Thyroid gland (tissue), 4 donors: ENCODE data around the gene CNOT1.

Experiments
- POLR2A ChIP-seq, 2 donors: fragments of 450-650 bp; IDR thresholded peaks; one replicate each; pipeline ENCODE4 v1.6.1; 2017; ENCODE audit warnings: antibody characterized with exemption in 2 of 2, mild to moderate bottlenecking in 2 of 2, moderate library complexity in 1 of 2
- TF ChIP-seq, protein P1 (sequence below), 6 experiments: fragments of 200-600 bp in 3 of 6; fragments of 450-650 bp in 3 of 6; sonication (generic) in 3 of 6; IDR thresholded peaks; one replicate each; pipeline ENCODE4 v1.5.1; 2016 to 2019; ENCODE audit warnings: antibody characterized with exemption in 6 of 6, mild to moderate bottlenecking in 2 of 6, inconsistent platforms in 1 of 6, moderate library complexity in 1 of 6

DNA sequence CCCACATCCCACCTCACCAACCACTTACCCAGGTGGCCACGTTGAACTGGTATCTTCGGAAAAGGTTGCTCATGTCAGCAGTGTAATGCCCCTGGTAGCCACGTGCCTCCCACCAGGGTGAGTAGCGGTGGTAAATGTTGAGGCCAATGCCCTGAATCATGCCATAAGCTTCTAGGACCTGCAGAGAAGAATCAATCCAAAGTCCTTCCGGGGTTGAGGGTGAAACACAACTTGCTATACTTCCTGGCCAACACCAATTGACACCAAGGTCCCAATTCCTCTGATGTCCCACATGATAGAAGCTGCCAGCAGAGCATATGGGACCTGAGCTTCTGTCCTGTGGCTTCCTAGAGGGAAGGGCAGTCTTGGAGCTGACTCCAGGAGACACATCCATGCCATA is 11.3 kb upstream of the CNOT1 start:
- TF ChIP-seq, protein P1, sequence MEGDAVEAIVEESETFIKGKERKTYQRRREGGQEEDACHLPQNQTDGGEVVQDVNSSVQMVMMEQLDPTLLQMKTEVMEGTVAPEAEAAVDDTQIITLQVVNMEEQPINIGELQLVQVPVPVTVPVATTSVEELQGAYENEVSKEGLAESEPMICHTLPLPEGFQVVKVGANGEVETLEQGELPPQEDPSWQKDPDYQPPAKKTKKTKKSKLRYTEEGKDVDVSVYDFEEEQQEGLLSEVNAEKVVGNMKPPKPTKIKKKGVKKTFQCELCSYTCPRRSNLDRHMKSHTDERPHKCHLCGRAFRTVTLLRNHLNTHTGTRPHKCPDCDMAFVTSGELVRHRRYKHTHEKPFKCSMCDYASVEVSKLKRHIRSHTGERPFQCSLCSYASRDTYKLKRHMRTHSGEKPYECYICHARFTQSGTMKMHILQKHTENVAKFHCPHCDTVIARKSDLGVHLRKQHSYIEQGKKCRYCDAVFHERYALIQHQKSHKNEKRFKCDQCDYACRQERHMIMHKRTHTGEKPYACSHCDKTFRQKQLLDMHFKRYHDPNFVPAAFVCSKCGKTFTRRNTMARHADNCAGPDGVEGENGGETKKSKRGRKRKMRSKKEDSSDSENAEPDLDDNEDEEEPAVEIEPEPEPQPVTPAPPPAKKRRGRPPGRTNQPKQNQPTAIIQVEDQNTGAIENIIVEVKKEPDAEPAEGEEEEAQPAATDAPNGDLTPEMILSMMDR (IDR thresholded peaks at IDR 0.05), result no peak
- TF ChIP-seq POLR2A (IDR thresholded peaks at IDR 0.05), result no peak
